Heart left ventricle (tissue), 13 donors: Measurements from ENCODE around the gene TXNDC17.

ENCODE experiments used
- POLR2A ChIP-seq, 2 donors: fragments of 450-650 bp; IDR thresholded peaks; one replicate each; pipeline ENCODE4 v1.6.1; 2017; ENCODE audit warnings: antibody characterized with exemption in 2 of 2, mild to moderate bottlenecking in 2 of 2, moderate library complexity in 2 of 2
- TF ChIP-seq, protein P1 (sequence below), 12 donors: fragments of 200-600 bp; sonication (generic) in 4 of 12; IDR thresholded peaks; one replicate each; pipeline versions ENCODE4 v1.5.0 to v1.8.0; 2018 to 2022; ENCODE audit warnings: antibody characterized with exemption in 12 of 12, mild to moderate bottlenecking in 5 of 12
- donor health status: ischemic (EF 13 %, LVEDD 7.1; RV severe dilation, severe dysfunction).
- donor health status: DM: no; HTN: yes; CAD: no.
- donor health status: DM: no; HTN: no; CAD: no.
- donor health status: ischemic (EF 25% LVEDD 6.9; RV normal size, moderate dysfunction).
- donor health status: ischemic (EF 25% LVEDD 5.7; RV mildly dilated, moderate dysfunction).
- donor health status: ischemic (EF 35%, LVEDD 5.7; RV mildly dilated, moderate dysfunction).
- donor health status: nonischemic (EF 11% LVEDD 7.7; RV severe dilation, severe dysfunction).
- donor health status: DM: yes; HTN: yes; CAD: no.
- donor health status: PGD.
- donor health status: ischemic (EF 29% LVEDD 5.4; RV normal size, mild dysfunction).
- donor health status: nonischemic (EF 23%, LVEDD 6.1; RV moderate dilation, normal function).

DNA sequence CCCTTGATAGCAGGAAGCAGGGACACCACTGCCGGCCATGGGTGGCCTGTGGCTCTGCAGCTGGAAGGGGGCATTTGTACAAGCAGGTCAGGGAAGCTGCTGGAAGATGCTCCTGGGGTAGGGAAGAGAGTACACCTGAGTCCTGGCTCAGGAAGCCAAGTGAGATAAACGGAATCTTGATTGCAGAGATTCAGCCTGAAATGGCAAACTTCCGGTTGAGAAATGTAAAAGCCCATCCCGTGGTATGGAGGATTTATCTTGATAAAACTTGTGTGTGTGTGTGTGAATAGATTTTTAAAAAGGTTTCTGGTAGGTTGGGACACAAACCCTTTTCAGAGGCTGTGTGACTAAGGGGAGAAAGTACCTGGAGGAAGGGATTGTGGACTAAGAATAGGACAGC is 40.3 kb downstream of the TXNDC17 start:
- TF ChIP-seq, protein P1, sequence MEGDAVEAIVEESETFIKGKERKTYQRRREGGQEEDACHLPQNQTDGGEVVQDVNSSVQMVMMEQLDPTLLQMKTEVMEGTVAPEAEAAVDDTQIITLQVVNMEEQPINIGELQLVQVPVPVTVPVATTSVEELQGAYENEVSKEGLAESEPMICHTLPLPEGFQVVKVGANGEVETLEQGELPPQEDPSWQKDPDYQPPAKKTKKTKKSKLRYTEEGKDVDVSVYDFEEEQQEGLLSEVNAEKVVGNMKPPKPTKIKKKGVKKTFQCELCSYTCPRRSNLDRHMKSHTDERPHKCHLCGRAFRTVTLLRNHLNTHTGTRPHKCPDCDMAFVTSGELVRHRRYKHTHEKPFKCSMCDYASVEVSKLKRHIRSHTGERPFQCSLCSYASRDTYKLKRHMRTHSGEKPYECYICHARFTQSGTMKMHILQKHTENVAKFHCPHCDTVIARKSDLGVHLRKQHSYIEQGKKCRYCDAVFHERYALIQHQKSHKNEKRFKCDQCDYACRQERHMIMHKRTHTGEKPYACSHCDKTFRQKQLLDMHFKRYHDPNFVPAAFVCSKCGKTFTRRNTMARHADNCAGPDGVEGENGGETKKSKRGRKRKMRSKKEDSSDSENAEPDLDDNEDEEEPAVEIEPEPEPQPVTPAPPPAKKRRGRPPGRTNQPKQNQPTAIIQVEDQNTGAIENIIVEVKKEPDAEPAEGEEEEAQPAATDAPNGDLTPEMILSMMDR (IDR thresholded peaks at IDR 0.05) = no peak
- TF ChIP-seq POLR2A (IDR thresholded peaks at IDR 0.05) = no peak
